Measurements from ENCODE around the gene FYCO1.

The FYCO1 gene

DNA sequence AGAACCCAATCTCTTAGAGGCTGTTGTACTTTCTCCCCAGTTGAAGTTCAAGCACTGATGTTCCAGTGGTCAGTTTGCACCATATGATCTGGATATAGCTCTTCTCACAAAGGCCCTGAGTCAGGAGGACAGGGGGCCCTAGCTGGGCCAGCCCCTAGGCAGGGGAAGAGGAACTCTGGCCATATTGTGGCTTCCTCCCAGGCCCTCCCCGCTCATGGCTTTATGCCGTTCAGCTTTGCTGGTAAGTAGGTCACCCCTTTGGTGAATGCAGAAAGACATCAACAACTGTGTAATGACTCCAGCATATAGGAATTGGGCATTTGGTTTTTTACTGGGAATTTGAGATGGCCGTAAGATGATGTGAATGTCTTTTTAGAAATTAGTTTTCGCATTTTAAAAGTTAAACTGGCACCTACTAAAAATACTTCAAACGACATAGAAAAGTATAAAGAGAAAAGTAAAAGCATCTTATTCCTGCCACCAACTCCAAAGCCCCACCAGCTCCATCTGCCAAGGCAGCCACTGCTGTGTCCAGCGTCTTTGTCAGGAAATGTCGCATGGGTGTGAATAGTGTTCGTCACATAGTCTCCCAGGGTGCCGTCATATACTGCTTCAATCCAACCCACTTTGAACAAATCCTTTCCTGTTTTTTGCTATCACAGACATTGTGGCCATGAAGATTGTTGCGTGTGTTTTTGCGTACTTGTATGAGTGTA lies 84.0 kb downstream of the FYCO1 start:
- no peak for DNase-seq

DNA sequence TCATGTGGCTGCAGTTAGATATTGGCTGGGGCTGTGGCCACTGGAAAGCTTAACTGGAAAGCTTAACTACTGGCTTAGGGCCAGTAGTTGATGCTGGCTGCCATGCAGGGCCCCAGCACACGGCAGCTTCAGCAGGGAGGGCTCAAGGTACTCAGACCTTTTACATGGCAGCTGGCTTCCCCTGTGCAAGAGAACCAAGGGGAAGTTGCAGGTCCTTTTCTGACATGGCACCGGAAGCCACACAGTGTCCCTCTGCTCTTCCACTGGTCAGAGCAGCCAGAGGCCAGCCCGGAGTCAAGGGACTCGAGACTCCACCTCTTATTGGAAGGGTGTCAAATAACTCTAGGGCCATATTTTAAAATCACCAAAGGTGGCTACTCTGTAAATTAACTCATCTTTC lies 84.7 kb downstream of the FYCO1 start:
- no peak for DNase-seq

DNA sequence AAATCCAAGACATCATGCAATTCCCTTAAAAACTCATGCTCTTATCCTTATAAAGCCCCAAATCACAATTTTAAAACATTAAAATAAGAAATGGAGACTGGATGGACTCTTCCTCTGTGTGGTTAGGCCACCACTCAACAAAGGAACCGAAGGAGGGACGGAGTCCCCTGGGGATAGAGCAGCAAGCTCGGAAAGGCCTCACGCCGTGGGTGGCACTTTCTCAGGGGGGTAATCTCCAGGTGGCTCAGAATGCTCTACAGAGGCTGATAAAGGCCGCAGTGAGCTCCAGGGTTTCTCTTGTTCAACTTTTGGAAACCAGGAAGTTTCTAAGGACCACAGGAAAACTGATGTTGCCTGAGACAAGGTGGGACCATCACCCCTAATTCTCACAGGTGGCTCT lies 86.1 kb downstream of the FYCO1 start:
- no peak for DNase-seq

DNA sequence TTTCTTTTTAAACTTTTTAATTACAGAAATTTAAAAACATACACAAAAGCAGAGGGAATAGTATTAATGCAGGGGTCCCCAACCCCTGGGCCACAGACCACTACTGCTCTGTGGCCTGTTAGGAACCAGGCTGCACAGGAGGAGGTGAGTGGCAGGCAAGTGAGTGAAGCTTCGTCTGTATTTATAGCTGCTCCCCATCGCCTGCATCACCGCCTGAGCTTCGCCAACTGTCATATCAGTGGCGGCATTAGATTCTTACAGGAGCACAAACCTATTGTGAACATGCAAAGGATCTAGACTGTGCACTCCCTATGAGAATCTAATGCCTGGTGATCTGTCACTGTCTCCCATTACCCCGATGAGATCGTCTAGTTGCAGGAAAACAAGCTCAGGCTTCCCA lies 86.9 kb downstream of the FYCO1 start:
- no peak for DNase-seq

DNA sequence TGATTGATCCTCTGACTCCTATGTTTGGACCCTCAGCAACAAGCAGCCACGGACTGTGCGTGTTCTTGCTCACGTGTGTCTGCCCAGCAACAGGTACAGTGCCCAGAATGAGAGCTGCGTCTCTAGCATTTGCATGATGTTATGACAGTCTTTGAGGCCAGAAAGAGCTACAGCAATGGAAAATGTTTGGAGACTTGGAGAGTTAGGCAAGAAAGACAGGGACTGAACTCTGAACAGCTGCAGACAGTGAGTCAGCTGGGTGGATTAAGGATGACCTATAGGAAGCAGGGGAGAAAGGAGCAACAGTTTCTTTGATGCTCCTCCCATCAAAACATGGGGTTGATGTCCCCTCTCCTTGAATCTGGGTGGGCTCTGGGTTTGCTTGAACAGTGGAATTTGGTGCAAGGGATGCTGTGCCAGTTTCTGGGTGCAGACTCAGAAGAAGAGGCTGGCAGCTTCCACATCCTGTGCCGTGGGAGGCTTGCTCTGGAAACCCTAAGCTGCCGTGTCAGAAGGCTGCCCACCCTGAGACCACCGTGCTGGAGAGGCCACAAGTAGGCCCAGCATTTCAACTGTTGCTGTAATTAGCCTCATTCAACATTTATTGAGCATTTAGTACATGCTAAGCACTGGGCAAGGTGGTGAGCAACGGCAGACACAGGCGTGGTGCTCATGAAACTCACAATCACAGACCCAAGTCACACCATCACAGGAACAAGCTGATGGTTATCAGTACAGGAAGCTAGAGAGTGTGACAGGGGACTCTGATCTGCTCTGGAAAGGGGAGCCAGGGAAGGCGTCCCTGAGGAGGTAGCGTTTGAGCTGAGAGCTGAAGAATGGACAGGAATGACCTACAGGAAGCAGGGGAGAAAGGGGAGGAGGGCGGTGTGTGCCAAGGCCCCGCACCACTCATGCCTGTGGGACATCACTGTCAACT lies 87.6 kb downstream of the FYCO1 start:
- DNase-seq, result no peak

DNA sequence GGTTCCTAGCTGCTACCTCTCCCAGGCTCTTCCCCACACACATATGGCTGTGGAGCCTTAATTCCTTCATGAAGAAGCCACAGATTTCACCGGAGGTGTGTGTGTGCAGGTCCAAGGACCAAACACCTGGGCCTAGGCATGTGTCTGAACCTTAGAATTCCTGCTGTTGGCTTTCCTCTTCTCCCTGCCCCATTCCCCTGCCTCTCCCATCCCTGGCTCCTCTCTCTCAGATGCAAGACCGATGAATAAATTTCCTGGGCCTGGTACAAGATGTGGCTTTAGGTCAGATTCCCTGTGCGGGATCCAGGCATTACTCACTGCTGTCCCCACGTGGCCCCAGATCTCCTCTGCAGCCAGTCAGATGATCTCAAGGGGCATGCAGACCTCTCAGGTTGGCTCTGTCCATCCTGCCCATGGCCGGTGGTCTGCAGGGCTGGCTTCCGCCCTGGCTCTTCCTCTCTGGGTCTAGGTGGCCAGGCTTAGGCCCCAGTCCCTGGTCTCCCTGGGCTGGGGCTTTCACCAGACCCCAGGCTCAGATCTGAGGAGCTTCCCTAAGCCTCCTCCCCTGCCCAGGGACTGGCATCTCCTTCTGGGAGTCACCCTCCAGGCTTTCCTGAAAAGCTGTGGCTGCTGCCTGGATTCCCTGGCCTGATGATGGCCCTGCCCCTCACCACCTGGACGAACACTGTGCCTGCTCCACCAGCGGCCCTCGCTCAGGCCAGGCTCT lies 88.8 kb downstream of the FYCO1 start:
- DNase-seq, result no peak

DNA sequence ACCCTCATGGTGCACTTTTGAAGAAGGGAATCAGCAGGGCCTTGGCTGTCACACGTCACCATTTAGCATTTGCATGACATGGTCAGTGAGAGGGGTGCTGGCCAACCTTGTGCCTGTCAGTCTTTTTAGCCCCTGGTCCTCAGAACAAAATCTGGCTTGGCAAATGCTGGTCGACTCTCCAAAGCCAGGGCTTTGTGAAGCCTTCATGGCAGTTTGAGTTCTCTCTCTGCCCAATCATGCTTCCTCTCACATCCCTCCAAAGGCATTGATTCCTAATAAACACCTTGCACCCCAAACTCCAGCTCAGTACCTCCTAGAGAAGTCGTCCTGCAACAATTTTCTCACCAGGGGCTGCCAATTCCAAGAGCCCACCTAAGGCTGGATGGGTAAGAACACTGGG lies 89.9 kb downstream of the FYCO1 start:
- DNase-seq, result no peak

DNA sequence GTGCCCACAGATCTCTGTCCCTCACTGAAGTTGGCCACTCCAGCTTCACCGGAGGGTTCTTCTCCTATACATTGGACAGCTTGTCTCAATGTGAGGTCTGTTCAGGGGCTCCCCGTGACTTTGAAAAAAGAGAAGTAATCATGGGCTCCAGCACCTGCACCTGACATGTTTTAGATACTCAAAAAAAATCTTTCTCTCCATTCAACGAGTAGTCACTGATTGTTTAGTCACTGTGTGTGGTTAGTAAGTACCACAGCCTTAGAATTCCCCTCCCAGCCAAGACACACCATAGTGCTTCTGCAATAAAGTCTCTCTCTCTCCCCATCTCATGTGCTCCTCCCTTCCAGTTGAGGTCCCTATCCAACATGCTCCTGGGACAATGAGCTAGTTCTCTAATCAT lies 90.7 kb downstream of the FYCO1 start:
- no peak for DNase-seq

DNA sequence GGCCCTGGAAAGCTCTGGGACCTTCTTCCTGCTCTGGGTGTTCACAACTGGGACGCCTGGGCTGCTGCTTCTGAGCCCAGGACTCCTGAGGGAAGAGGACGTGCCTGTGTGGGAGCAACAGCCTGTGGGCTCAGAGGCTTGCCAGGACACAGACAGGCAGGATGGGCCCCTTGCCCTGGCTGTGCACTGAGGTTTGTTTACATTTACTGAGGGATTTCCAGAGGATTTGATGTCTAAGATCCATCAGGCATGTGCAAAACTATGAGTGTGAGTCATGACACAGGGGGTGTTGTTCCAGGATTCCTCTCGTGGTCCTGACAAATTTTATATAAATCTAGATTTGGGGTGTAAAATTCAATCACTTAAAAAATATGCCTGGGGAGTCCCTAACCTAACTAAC lies 98.7 kb downstream of the FYCO1 start:
- no peak for DNase-seq

DNA sequence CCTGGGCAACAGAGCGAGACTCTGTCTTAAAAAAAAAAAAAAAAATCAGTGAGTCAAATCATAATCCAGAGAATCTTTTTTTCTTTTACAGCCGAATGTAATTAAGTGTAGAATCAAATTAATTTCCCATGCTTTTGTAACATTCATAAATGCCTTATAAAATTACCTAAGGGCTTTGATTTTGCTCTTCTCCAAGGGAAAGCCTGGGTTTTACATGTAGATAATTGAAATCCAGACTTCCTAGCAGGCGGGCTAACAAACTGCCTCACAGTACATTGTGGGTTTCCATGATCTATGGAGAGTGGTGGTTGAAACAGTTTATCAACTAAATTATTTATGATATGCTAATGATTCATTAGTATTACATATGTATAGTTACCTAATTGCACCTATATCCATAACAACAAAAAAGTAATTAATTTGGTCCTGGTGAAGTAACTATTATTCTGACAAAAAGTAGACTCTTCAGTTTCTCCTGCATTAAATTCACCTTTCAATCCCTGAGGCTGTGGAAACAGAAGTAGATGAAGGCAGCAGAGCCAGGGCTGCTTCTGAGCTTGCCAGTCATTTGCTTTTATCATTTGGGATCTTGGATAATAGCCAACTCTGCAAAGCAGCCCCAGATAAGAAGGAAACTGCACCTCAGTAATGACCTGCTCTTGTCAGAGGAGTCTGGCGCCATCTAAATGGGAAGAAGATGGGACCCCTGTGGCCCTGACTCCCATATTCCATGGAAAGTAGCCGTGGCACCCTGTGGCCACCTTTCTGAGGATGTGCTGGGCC lies 99.7 kb downstream of the FYCO1 start:
- DNase-seq, result no peak

DNA sequence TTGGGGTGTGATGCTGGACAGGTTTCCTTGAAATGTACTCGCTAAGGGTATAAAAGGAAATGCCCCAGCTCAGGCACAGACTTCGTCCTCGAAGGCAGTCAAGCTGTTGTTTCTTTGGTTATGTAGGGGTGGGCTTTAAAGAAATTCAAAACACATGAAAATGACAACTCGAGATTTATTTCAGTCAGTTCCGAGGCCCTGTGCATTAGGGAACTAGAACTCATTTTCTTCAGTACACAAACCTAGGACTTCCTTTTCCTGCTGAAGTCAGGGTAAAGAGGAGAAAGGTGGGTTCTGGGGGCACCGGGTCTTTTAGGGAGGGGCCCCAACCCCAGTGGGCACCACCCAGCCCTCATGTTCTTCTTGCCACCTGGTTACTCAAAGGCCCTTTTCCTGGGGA lies 101.6 kb downstream of the FYCO1 start:
- no peak for DNase-seq

DNA sequence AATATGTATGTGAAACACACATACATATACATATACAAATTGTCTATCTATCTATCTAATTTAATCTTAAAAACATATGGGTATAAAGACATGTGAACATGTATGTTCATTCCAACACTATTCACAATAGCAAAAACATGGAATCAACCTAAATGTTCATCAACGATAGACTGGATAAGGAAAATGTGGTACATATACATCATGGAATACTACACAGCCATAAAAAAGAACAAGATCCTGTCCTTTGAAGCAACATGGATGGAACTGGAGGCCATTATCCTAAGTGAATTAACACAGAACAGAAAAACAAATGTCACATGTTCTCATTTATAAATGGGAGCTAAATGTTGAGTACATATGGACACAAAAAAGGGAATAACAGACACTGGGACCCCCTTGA lies 103.5 kb downstream of the FYCO1 start:
- no peak for DNase-seq

DNA sequence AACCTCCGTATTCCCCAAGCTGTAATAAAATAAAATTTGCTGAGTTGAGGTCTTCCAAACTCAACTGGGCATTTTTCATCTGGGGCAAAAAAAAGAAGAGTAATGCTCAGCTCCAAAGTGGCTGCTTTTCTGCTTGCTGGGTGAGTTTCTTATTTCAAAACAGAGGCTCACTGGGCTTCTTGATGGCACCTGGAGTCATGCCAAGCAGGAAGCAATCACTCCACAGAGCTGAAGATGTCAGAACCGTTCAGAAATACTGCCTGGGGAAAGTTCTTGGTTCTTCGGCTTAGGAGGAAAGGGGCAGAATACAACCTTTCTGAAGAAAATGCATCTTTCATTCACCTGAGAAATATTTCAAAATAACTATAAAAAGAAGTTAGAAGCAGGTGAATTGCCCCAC lies 105.2 kb downstream of the FYCO1 start:
- no peak for DNase-seq

DNA sequence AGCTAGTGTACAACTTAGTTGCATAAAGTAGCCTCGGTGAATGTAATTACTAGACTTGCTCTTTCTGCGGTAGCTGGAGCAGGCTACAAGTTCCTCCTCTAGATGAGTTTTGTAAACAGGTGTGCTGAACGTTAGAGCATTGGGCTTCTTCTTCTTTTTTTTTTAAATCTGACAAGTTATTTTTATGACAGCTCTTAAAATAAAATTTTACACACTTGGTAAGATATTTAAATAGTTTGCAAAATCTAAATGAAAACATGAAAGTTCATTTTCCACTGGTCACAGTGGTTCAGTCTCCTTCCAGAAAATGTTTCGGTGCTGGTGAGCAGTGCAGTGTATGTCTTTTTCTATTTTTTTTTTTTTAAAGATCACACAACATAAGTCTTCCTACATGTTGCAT lies 106.3 kb downstream of the FYCO1 start:
- DNase-seq, result no peak

DNA sequence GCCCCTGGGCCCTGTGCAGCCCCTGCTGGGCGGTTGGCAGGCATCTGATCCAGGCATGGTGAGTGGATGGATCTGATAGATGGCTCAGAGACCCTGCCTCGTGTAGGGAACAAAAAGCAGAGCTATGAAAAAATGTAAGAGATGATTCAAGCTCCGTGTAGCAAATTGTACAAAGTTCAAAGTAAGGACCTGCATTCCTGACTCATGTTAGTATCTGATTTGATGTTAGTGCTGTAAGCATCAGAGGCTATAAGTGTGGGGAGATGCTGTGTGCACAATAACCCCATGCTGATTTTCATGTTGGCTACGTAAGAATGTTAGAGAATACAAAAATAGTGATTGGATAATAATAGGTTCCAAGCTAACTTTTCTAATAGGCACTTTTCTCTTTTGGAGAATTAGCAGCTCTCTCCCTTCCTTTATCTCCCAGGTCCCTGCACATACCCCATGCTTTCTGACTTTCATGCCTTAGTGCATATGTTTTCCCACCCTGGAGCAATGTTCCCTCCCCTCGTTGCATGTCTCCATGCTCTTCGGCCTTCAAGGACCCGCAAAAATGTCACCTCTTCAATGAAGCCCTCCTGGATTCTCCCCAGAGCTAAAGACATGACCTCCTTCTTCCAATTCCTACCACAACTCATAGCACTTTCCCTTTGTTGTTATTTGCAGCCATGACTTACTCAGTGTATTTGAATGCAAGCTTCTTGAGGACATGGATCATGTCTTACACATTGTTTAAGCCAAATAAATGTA lies 107.7 kb downstream of the FYCO1 start:
- no peak for DNase-seq

DNA sequence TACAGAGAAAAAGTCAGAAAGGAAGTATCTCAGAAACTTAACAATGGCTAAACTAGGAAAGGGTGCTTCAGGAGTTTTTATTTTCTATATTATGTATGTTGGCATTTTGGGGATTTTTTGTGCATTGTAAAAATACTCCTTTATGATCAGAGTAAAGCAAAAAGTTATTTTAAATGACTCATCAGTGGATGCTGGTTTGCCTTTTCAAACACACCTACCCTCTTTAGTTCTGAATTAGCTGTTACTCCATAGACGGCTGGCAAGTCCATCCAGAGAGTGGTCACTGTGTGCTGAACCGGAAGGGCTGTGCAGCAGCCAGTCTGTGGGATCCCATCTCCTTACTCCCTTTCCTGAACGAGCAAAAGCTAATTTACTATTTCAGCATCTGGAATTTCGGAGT lies 108.3 kb downstream of the FYCO1 start:
- DNase-seq, result no peak

DNA sequence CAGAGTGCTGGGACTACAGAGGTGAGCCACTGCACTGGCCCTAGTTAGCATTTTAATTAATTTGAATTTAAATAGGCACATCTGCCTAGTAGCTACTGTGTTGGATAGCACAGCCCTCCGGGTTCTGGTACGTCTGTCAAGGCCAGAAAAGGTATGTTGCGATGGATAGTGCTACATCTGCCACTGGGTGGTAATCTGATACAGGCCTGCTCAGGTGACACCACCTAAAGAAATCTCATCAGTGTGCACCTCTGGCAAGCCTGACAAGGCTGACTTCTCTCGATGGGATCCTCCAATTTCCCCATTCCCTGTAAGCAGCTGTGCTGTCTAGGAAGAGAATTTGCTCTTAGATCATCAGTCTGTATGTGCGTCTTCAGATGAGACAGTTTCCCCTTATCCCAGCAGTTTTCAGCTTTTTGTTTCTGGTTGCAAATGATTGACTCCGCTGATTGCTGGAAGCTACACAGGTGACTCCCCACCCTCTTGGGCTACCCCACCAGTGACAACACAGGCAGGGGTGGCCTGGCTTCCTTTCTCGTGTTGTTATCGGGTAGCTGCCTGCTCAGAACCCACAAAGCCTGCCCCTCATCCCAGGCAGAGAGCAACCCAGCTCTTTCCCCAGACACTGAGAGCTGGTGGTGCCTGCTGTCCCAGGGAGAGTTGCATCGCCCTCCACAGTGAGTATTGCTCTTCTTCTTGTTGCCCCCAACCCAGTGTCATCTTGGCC lies 109.5 kb downstream of the FYCO1 start, which contains the start of gene CCR9:
Gene CCR9, plus strand, starts transcription at position 565 of the 727 bp plus-strand sequence. CDS start 8,391 bp downstream, outside the sequence.
- DNase-seq, result no peak

DNA sequence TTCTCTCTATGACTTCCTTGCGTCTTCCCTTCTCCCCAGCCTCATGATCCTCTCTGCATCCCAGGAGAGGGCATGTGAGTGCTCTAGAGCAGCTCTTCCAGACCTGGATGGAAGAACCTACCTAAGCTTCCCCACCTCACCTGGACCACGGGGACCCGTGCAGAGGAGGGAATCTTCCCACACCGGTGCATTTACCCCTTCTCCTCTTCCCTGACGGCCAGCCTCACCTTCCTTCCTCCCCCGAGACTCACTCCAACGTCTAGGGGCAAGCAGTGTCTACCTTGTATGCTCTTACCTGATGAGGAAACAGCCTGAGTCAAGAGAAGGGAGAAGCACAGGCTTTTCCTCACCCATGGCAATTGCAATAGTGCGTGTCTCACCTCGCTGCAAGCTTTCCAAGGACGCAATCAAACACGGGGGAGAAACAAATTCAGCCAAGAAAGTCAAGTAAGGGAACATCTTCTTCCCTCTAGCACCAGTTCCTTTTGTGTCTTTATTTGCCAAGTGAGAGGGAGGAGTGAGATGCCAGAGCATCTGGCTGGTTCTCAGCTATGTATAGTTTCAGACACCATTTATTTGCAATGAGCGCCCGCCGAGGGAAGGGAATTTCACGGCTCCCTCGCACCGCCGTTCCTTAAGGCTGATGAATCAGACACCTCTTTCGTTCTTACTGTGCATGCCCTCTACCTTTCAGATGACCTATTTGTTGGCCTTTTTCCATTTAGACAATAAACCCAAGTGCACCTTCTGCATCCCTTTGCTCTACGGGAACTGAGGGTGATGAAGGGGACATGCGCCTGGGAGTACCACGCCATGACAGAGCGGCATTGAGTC lies 111.0 kb downstream of the FYCO1 start:
- no peak for DNase-seq

DNA sequence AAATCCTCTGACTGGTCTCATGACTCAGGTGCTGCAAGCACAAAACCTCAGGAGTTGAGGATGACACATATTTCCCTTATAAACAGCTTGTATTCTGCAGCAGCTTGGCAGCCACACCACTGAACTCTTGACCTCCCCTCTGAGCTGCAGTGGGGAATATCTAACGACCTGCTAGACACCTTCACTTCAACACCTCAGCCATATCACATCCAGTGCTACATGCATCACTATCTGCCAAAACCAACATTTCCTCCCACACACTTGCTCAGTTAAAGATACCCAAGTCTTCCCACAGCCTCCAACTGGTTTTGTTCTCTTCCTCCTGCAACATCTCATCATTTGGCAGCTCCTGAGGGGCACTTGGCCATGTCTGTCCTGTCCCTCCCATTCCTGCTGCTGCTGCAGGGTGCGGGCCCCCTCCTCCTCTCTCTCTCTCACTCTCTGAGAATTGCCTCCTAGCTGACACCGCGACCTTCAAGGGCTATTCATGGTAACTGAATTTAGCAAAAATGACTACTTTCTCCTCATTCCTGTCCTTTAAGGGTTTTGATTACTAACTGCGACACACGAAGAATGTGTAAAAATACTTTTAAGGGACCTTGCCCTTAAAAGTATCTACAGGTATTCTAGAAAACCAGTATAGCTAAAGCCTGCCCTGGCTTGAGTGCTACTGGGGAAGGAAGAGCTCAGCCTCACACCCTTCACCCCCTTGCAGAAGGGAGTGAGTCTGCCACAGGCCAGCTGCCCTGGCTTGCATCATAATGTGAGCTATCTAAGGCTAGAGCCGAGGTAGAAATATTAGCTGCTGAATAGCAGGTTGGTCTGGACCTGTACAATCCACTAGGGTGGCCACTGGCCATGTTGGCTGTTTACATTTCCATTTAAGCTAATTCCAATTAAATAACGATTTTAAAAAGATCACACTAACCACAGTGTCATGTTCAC lies 114.3 kb downstream of the FYCO1 start:
- DNase-seq, result no peak
